ENCODE results near the gene PDK4.
A peak's percentile ranks its signal among the peaks of the same experiment; 100 is the strongest.
"Not testable (repeated sequence)": the region's sequence is repeated elsewhere in the genome, so short reads cannot be mapped to it uniquely, and the experiment has no call there.

PDK4 gene

DNA sequence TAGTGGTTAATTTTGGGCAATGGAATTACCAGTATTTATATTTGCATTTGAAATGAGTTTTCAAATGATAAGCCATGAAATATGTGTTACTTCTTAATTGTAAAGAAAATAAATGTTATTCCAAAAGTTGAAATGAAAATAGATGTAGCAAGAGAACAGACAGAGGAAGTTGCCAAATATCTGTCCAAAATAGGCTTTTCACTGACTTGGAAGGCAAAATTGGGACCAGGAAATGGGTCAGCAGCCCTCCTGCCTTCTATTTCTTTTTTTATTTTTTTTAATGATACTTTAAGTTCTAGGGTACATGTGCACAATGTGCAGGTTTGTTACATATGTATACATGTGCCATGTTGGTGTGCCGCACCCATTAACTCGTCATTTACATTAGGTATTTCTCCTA lies 8.1 kb upstream of the PDK4 start:
- not testable (repeated sequence) for DNase-seq

DNA sequence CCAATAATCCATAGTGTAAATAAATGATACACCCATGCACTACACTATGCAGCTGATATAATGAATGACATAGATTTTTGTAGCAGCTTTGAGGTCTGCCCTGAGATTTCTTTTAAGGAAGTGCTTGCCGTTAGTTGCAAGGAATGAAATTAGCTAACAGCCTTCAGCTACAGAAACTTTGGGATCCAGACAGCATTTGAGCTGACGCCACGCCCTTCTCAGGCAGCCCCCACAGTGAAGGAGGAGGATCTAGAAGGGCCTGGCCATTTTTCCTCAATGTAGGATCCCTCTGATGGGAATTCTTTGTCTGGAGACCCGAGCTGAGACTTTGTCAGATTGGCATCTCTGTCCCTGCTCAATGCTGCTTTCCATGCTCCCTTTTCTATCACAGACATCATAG lies 6.1 kb upstream of the PDK4 start:
- DNase-seq, result no peak

DNA sequence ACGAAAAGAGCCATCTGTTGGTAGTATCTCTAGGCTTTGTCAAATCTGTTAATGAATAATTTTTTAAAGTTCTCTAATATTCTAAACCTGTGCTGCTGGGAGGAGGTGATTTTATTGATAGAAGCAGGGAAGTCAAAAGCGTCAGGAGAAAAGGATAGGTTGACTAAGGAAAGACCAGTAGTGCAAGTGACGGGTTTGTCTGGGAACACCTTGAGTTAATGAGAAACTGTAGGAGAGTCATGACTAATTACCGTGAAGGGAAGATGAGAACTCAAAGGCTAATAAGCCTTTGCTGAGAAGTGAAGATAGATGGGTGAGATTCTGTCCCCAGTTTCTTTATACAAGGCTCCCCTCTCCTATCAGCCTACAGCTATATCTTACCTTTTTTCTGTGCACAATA lies 5.0 kb upstream of the PDK4 start:
- DNase-seq, result no peak

DNA sequence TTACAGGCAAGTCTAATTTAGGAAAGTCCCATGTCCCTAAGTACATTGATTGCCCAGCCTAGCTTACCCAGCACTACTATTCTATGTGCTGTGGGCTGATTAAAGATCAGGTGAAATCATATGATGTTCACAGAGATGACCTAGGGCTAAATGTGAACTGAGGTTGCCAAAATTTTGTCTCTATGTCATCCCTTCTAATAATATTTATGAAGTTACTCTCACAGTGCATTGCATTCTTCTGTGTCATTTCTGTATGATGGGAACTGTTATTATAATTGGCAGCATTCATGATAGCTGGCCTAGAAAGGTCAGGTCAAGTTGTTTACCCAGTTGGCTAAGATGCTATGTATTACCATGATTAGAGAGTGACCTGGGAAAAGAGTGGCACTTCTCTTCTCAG lies 2.8 kb upstream of the PDK4 start:
- no peak for DNase-seq

DNA sequence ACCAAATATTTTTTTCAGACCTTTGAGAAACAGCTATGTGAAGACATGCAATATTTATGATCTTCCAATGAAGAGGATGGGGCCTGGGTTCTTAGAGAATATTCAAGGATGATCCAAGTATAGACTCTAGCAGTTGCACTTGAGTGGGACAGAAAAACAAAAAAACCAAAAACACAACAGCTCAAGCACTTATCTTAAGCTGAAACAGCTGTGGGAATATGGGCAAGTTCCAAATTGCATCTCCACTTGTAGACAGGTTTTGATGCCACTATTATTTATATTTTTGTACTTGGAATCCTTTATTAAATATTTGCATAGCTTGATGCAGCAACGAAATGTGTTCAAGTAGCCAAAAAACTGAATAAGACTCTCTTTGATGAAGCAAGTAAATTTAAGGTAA lies 2.2 kb upstream of the PDK4 start:
- no peak for DNase-seq

GRCh38 chr7:95595746-95596197 lies 544 bp downstream of the PDK4 start:
- DNase-seq, result no peak

DNA sequence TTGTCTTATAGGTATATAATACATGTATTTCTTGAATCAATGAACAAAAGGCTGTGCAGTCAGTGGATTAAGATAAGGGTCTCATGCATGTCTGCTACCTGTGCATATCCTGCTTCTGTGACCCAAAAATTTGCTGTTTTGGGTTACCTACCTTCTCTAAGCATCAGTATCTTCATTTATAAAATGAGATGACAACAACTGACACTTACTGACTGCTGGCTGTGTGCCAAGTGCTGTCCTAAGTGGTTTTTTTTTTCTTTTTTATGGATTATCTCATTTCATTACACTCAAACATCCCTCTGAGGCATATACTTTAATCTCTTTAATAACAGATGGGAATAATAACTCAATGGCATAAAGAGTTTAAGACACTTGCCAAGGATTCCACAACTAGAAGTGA lies 2.1 kb downstream of the PDK4 start:
- no peak for DNase-seq

GRCh38 chr7:95593343-95593742 lies 3.0 kb downstream of the PDK4 start:
- no peak for DNase-seq

GRCh38 chr7:95592570-95592969 lies 3.7 kb downstream of the PDK4 start:
- no peak for DNase-seq

- no peak for DNase-seq
These were observed 5.7 kb downstream of the PDK4 start for GRCh38 chr7:95590387-95591248.

- DNase-seq, result no peak
These were observed 6.5 kb downstream of the PDK4 start for GRCh38 chr7:95589766-95590165.

DNA sequence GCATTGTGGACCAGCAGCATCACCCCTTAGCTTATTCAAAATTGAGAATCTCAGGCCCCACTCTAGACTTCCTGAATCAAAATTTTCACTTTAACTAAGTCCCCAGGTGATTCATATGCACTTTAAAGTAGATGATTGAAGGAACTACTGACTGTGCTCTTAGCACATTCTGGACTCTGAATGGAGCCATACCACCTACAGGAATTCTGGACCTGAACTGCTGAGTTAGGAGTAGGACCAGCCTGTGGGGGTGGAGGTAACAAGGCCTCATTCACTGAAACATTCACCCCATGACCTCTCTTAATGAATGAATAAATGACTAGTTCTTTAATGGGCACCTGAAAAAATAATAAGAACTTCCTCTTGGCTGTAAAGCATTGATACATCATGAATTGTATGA lies 7.3 kb downstream of the PDK4 start:
- no peak for DNase-seq

DNA sequence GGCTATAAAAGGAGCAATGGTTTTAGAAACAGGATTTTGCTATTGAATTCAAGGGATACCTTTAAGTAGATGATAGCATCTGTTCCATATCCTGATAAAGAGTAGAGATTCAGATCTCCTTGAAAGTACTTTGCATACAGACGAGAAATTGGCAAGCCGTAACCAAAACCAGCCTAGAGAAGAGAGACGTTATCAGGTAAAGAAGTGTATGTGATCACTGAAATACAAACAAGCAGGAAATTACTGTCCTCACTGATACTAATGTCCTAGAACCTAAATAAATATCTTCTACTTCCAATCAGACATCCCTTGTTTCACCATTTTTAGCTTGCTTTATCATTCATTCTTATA lies 9.4 kb downstream of the PDK4 start:
- DNase-seq, result no peak

GRCh38 chr7:95585426-95585789 lies 10.9 kb downstream of the PDK4 start:
- no peak for DNase-seq

GRCh38 chr7:95584769-95585425 lies 11.4 kb downstream of the PDK4 start:
- no peak for DNase-seq

DNA sequence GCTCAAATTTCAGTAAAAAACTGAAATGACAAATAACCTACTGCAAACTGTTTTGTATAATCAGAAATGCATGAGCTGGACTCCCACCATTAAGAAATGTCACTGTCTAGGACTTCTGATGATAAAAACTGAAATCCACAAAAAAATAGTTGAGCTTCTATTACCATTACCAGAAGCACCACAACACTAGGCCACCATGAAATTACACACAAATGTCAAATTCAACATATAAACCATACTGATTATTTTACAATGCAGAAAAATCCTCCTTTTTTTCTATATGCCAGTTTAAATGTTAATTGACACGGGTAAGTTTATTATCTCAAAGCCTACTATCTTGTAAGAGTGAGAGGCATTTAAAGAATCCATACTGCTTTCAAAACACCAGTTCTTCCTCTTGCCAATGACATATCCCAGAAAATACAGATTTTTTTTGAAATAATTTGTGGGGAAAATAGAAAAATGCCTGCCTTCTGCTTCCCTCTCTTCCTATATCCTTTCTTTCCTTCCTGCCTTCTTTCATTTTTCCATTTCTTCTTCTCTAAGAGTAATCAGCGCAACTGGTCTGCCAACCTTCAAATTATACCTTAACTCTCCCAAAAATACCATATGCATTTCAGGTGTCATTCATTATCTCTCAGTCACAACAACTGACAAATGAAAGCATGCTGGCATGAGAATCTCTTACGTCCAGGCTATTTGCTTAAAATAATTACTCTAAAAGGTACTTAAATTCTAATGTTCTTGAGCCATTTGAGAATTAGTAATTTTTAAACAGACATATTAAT lies 12.3 kb downstream of the PDK4 start:
- DNase-seq, result no peak

GRCh38 chr7:95582578-95583293 lies 13.6 kb downstream of the PDK4 start:
- no peak for DNase-seq

DNA sequence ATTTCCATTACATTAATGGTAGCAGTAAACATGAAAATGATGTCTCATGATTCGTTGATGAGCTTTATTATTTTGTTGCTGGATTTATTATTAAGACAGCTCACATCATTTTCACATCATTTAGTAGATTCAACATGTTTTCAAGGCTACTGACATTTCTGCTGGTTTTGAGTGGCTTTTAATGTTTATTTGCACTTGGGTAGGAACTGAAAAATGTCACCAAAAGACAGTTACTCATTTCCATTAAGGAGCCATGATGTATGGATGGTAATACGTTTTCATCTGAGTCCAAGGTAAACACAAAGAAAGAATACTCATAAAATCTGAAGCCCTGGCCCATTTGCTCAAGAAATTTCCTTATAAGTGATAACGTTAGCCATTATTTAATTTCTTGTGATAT lies 14.8 kb downstream of the PDK4 start:
- DNase-seq, result no peak

- DNase-seq, result no peak
These were observed 17.0 kb downstream of the PDK4 start for GRCh38 chr7:95579318-95579717.

- no peak for DNase-seq
These were observed 17.9 kb downstream of the PDK4 start for GRCh38 chr7:95578299-95578855.

- peak; percentile 68 for DNase-seq
These were observed 19.2 kb downstream of the PDK4 start for GRCh38 chr7:95577137-95577536.

DNA sequence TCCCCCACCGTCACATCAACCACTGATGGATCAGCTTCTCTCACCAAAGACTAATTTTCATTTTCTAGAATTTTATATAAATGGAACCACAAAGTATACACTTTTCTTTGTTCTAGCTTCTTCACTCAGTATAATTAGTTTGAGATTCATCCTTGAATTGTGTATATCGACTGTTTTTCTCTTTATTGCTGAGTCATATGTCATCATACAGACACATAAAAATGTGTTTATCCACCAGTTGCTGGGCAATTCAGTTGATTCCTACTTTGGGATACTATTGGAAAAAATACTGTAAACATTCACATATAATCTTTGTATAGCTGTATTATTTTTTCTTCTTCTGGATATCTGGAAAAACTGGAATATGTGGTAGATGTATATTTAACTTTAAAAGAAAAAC lies 26.6 kb downstream of the PDK4 start:
- DNase-seq, result no peak

DNA sequence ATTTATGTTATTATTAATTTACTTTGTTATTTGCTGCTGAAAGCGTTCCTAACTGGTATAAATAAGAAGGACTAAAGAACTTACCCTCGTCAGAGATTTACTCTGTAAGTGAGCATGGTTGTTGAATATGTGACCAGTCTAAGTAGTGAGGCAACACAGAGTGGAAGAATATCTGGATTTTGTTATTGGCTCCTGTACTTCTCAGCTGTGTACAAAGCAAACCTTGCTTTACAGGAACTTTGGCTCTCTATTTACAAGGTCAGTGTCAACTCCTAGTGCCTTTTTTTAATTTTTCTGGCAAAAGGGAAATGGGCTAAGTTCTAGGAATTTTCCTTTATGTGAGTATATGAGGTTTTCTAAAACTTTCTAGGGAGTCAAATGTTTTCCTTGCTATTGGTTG lies 35.6 kb downstream of the PDK4 start:
- DNase-seq, result no peak

All from NCI-H226 (cell line).